ES-I3 (cell line): ENCODE measurements around the gene VAV2.
"Not testable (repeated sequence)": the region's sequence is repeated elsewhere in the genome, so short reads cannot be mapped to it uniquely, and the experiment has no call there.

ENCODE experiments used
- H3K36me3 ChIP-seq: 2 replicates; pipeline ENCODE4 v1.6.1; 2013; ENCODE audit warnings: mild to moderate bottlenecking, low read length, control low read depth, moderate library complexity; ENCODE audit not compliant: insufficient read depth
- H3K4me1 ChIP-seq: 2 replicates; pipeline ENCODE4 v1.6.1; 2013; ENCODE audit warnings: mild to moderate bottlenecking, control low read depth, low read length; ENCODE audit not compliant: insufficient read depth
- H3K9ac ChIP-seq: 2 replicates; pipeline ENCODE4 v1.6.1; 2013; ENCODE audit warnings: low read depth, mild to moderate bottlenecking, low read length, moderate library complexity
- H3K9me3 ChIP-seq: 2 replicates; pipeline ENCODE4 v1.6.1; 2013; ENCODE audit warnings: mild to moderate bottlenecking, low read length, moderate library complexity; ENCODE audit not compliant: control insufficient read depth, insufficient read depth

VAV2 gene

GRCh38 chr9:133933426-133934026 is 58.6 kb downstream of the VAV2 start:
- Histone ChIP-seq H3K9ac (no peak overlapping the region), H3K9me3 (no peaks in the 10 kb centered on the region), H3K36me3 (no peaks in the 10 kb centered on the region; the same call in none of the 2 replicates), H3K4me1 (no peaks in the 10 kb centered on the region)

GRCh38 chr9:133932633-133933032 is 59.5 kb downstream of the VAV2 start:
- Histone ChIP-seq H3K36me3 (no peaks in the 10 kb centered on the region; the same call in none of the 2 replicates), H3K4me1 (no peaks in the 10 kb centered on the region), H3K9me3 (no peaks in the 10 kb centered on the region), H3K9ac (no peak overlapping the region)

GRCh38 chr9:133932181-133932580 is 59.9 kb downstream of the VAV2 start:
- H3K36me3 ChIP-seq = no peaks in the 10 kb centered on the region; the same call in none of the 2 replicates
- no peaks in the 10 kb centered on the region for H3K4me1 ChIP-seq
- no peak overlapping the region for H3K9ac ChIP-seq
- H3K9me3 ChIP-seq = no peaks in the 10 kb centered on the region

- H3K9ac ChIP-seq = no peak overlapping the region
- no peaks in the 10 kb centered on the region; the same call in none of the 2 replicates for H3K36me3 ChIP-seq
- no peaks in the 10 kb centered on the region for H3K9me3 ChIP-seq
Measured at GRCh38 chr9:133930682-133931485, 61.2 kb downstream of the VAV2 start.

GRCh38 chr9:133930046-133930681 is 62.0 kb downstream of the VAV2 start:
- no peaks in the 10 kb centered on the region for H3K4me1 ChIP-seq
- no peak overlapping the region for H3K9ac ChIP-seq
- H3K9me3 ChIP-seq = no peaks in the 10 kb centered on the region
- H3K36me3 ChIP-seq = no peaks in the 10 kb centered on the region; the same call in none of the 2 replicates

More at GRCh38 chr9:133930682-133931485, 61.2 kb downstream of the VAV2 start:
- no peaks in the 10 kb centered on the region for H3K4me1 ChIP-seq

- Histone ChIP-seq H3K36me3 (no peaks in the 10 kb centered on the region; the same call in none of the 2 replicates), H3K9ac (no peak overlapping the region), H3K9me3 (no peaks in the 10 kb centered on the region), H3K4me1 (no peaks in the 10 kb centered on the region)
Measured at GRCh38 chr9:133929599-133929998, 62.5 kb downstream of the VAV2 start.

- no peaks in the 10 kb centered on the region for H3K4me1 ChIP-seq
- H3K36me3 ChIP-seq = no peaks in the 10 kb centered on the region; the same call in 1 of the 2 replicates
- H3K9me3 ChIP-seq = no peaks in the 10 kb centered on the region
- no peak overlapping the region for H3K9ac ChIP-seq
Measured at GRCh38 chr9:133928248-133928764, 63.8 kb downstream of the VAV2 start.

- H3K9me3 ChIP-seq = no peaks in the 10 kb centered on the region
- H3K4me1 ChIP-seq = no peaks in the 10 kb centered on the region
- H3K36me3 ChIP-seq = no peaks in the 10 kb centered on the region; the same call in 1 of the 2 replicates
- no peak overlapping the region for H3K9ac ChIP-seq
Measured at GRCh38 chr9:133927041-133927440, 65.1 kb downstream of the VAV2 start.

GRCh38 chr9:133926165-133926856 is 65.8 kb downstream of the VAV2 start:
- H3K9ac ChIP-seq = no peak overlapping the region
- no peaks in the 10 kb centered on the region; the same call in 1 of the 2 replicates for H3K36me3 ChIP-seq
- no peaks in the 10 kb centered on the region for H3K9me3 ChIP-seq
- H3K4me1 ChIP-seq = no peaks in the 10 kb centered on the region

GRCh38 chr9:133924453-133924852 is 67.7 kb downstream of the VAV2 start:
- Histone ChIP-seq H3K36me3 (no peaks in the 10 kb centered on the region; the same call in 1 of the 2 replicates), H3K4me1 (no peaks in the 10 kb centered on the region), H3K9me3 (no peaks in the 10 kb centered on the region), H3K9ac (no peak overlapping the region)

GRCh38 chr9:133923608-133924007 is 68.5 kb downstream of the VAV2 start:
- not testable (repeated sequence) for H3K36me3 ChIP-seq, H3K4me1 ChIP-seq, H3K9ac ChIP-seq, H3K9me3 ChIP-seq

- H3K4me1 ChIP-seq = no peaks in the 10 kb centered on the region
- no peaks in the 10 kb centered on the region for H3K36me3 ChIP-seq
- H3K9ac ChIP-seq = no peak overlapping the region
Measured at GRCh38 chr9:133921866-133922265, 70.3 kb downstream of the VAV2 start.

GRCh38 chr9:133920471-133920870 is 71.7 kb downstream of the VAV2 start:
- Histone ChIP-seq H3K9me3 (no peaks in the 10 kb centered on the region), H3K9ac (no peak overlapping the region), H3K4me1 (peaks cover 5% of the 10 kb centered on the region), H3K36me3 (no peaks in the 10 kb centered on the region)

More at GRCh38 chr9:133921866-133922265, 70.3 kb downstream of the VAV2 start:
- no peaks in the 10 kb centered on the region for H3K9me3 ChIP-seq
